A549 (cell line): Measurements from ENCODE around the gene ECHDC1. TPM values are rescaled to one million over a fixed set of nuclear protein-coding genes. Genes with fewer than 3 reads are reported as not detected.
"Not testable (repeated sequence)": the region's sequence is repeated elsewhere in the genome, so short reads cannot be mapped to it uniquely, and the experiment has no call there.

Experiments used
- ATAC-seq, 2 experiments: fragments of 200-7000 bp in 1 of 2; fragments of >200 bp in 1 of 2; cut with Nextera tagmentation in 1 of 2; cut with Tn5 transposase in 1 of 2; 3 replicates each; pipeline versions ENCODE4 v1.8.0 to v1.9.1; 2018 to 2020; ENCODE audit warnings: mild to moderate bottlenecking in 1 of 2, moderate library complexity in 1 of 2
- CTCF ChIA-PET: fragments of 300-600 bp; sonication (Branson Sonifier 250); formaldehyde crosslinking; extraction: SDS; loops from one replicate; lab custom pipeline; 2021; ENCODE audit warnings: antibody characterized with exemption, inconsistent platforms; lab: Yijun Ruan, JAX
- POLR2A ChIA-PET: fragments of 350-600 bp; formaldehyde crosslinking; extraction: SDS; loops from one replicate; lab custom pipeline; 2021; ENCODE audit warnings: antibody characterized with exemption, inconsistent platforms; lab: Yijun Ruan, JAX
- DNase-seq, 2 experiments: peaks; one replicate each; pipeline versions ENCODE4 v3.0.0 to v3.0.0-alpha.2; 2011 to 2016; ENCODE audit warnings: low read depth in 1 of 2, low spot score in 1 of 2
- FAIRE-seq: peaks from 2 replicates; lab custom pipeline; 2011; peaks lifted over from hg19 to GRCh38; lab: Jason Lieb, UNC
- H3K27ac ChIP-seq, 2 experiments: fragments of >200 bp; sonication (Bioruptor Twin); formaldehyde crosslinking; 3 replicates each; pipeline ENCODE4 v1.5.1; 2016 to 2017
- H3K4me1 ChIP-seq: fragments of >200 bp; sonication (Bioruptor Twin); formaldehyde crosslinking; 3 replicates; pipeline ENCODE4 v1.6.1; 2016
- H3K4me2 ChIP-seq: fragments of >200 bp; sonication (Bioruptor Twin); formaldehyde crosslinking; 3 replicates; pipeline ENCODE4 v1.6.1; 2016
- H3K4me3 ChIP-seq: fragments of >200 bp; sonication (Bioruptor Twin); formaldehyde crosslinking; 3 replicates; pipeline ENCODE4 v1.5.1; 2016
- H3K9me3 ChIP-seq: fragments of >200 bp; sonication (Bioruptor Twin); formaldehyde crosslinking; 3 replicates; pipeline ENCODE4 v1.6.1; 2016
- CBX8 ChIP-seq: fragments of 200-600 bp; sonication (generic); IDR thresholded peaks from 2 replicates; pipeline ENCODE4 v1.6.1; 2016
- CTCF ChIP-seq: fragments of >200 bp; sonication (Bioruptor Twin); formaldehyde crosslinking; IDR thresholded peaks from 3 replicates; pipeline ENCODE4 v1.5.1; 2016
- E2F6 ChIP-seq: IDR thresholded peaks from 2 replicates; pipeline ENCODE4 v1.6.1; 2012; ENCODE audit warnings: low read depth, borderline replicate concordance
- HDAC2 ChIP-seq: fragments of 200-600 bp; sonication (generic); IDR thresholded peaks from 2 replicates; pipeline ENCODE4 v1.6.1; 2016
- HEYL ChIP-seq: fragments of 250-450 bp; sonication (Bioruptor Pico); IDR thresholded peaks from 2 replicates; pipeline ENCODE4 v1.8.0; 2021; ENCODE audit warnings: mild to moderate bottlenecking, moderate library complexity
- HMGXB4 ChIP-seq: fragments of 250-450 bp; sonication (Bioruptor Pico); IDR thresholded peaks from 2 replicates; pipeline ENCODE4 v1.5.0; 2021; ENCODE audit warnings: mild to moderate bottlenecking, moderate library complexity, borderline replicate concordance
- HOXA7 ChIP-seq: fragments of 250-450 bp; sonication (Bioruptor Pico); IDR thresholded peaks from 2 replicates; pipeline ENCODE4 v1.5.0; 2020; ENCODE audit warnings: mild to moderate bottlenecking, moderate library complexity
- HOXB5 ChIP-seq: fragments of 250-450 bp; sonication (Bioruptor Pico); IDR thresholded peaks from 2 replicates; pipeline ENCODE4 v1.5.0; 2020; ENCODE audit warnings: mild to moderate bottlenecking, moderate library complexity
- JUNB ChIP-seq: fragments of >200 bp; sonication (Bioruptor Twin); formaldehyde crosslinking; IDR thresholded peaks from 2 replicates; pipeline ENCODE4 v1.6.1; 2016
- MYC ChIP-seq: IDR thresholded peaks from 2 replicates; pipeline ENCODE4 v1.6.1; 2012; ENCODE audit warnings: mild to moderate bottlenecking, inconsistent platforms, low read length, improper control_type of control experiment, borderline replicate concordance
- NFE2L2 ChIP-seq: fragments of 150-350 bp; conservative IDR thresholded peaks from 2 replicates; pipeline ENCODE4 v1.6.1; 2014; ENCODE audit warnings: low read length
- NPAS2 ChIP-seq: fragments of 250-450 bp; sonication (Bioruptor Pico); IDR thresholded peaks from 2 replicates; pipeline ENCODE4 v1.8.0; 2022; ENCODE audit warnings: mild to moderate bottlenecking, moderate library complexity, borderline replicate concordance
- RAD21 ChIP-seq, 2 experiments: fragments of >200 bp in 1 of 2; sonication (Bioruptor Twin) in 1 of 2; formaldehyde crosslinking in 1 of 2; IDR thresholded peaks in 1 of 2; conservative IDR thresholded peaks in 1 of 2; 2 replicates in 1 of 2; 3 replicates in 1 of 2; pipeline ENCODE4 v1.6.1; 2012 to 2018; ENCODE audit warnings: inconsistent platforms in 1 of 2
- SREBF2 ChIP-seq: fragments of 450-650 bp; IDR thresholded peaks from 2 replicates; pipeline ENCODE4 v1.6.1; 2014; ENCODE audit warnings: mild to moderate bottlenecking, moderate library complexity
- ZFP36 ChIP-seq: fragments of 450-650 bp; IDR thresholded peaks from 2 replicates; pipeline ENCODE4 v1.6.1; 2014; ENCODE audit warnings: borderline replicate concordance; ENCODE audit not compliant: partially characterized antibody
- ZSCAN20 ChIP-seq: fragments of 250-450 bp; sonication (Bioruptor Pico); IDR thresholded peaks from 2 replicates; pipeline ENCODE4 v1.8.0; 2022; ENCODE audit warnings: mild to moderate bottlenecking, moderate library complexity
- WGBS: methylation state at CpG from one replicate; pipeline ENCODE4 v1.1.6; 2017; ENCODE audit errors: missing lambda C conversion rate; 5-methylcytosine and 5-hydroxymethylcytosine counted together
- polyA plus RNA-seq, 4 experiments: library from polyadenylated mRNA; depleted of rRNA in 3 of 4; stranded (reverse); fragments of >200 nt; fragmentation: RNase III in 1 of 4; extraction: RNeasy Plus Mini Kit Qiagen cat#74134 plus additional on column Dnase treatment in 1 of 4; gene quantifications; 2 replicates in 3 of 4; 3 replicates in 1 of 4; pipeline ENCODE4 v1.2.3, GENCODE V29; 2011 to 2017

ECHDC1 gene
- polyA plus RNA-seq, 2 of the 4 experiments (the other 2 are of a cell fraction), result 53.4 to 64.3 TPM

GRCh38 chr6:127385668-127386430, 42.4 kb upstream of the ECHDC1 start:
- no peak for TF ChIP-seq RAD21 (conservative IDR thresholded peaks at IDR 0.05 in 1 of 2, IDR thresholded peaks at IDR 0.05 in 1 of 2)
- no peak for TF ChIP-seq HEYL (CRISPR knock-in tag)
- TF ChIP-seq, all 56 proteins: peak for 0
- H3K4me3 ChIP-seq, result no peak overlapping the region
- no peak for FAIRE-seq
- POLR2A ChIA-PET, result no interaction called here
- H3K9me3 ChIP-seq, result no peaks in the 10 kb centered on the region
- H3K4me1 ChIP-seq, result no peaks in the 10 kb centered on the region
- ATAC-seq, result no peak
- CTCF ChIA-PET, result no interaction called here
- H3K4me2 ChIP-seq, result no peak overlapping the region
- 82% methylated on average over 3 of the region's 3 CpGs for WGBS
- H3K27ac ChIP-seq, result no peak overlapping the region
- DNase-seq, result no peak

GRCh38 chr6:127384848-127385247, 41.4 kb upstream of the ECHDC1 start:
- ATAC-seq, H3K4me3 ChIP-seq, CTCF ChIA-PET, H3K9me3 ChIP-seq, H3K4me2 ChIP-seq, POLR2A ChIA-PET, H3K4me1 ChIP-seq, FAIRE-seq, H3K27ac ChIP-seq, DNase-seq: not testable (repeated sequence)
- WGBS, result 85% methylated on average over 2 of the region's 5 CpGs

- 69% methylated on average over 1 of the region's 1 CpG for WGBS
- Histone ChIP-seq H3K9me3 (no peaks in the 10 kb centered on the region), H3K27ac (no peak overlapping the region), H3K4me1 (no peaks in the 10 kb centered on the region), H3K4me2 (no peak overlapping the region), H3K4me3 (no peak overlapping the region)
- ChIA-PET POLR2A (no interaction called here), CTCF (no interaction called here)
- TF ChIP-seq CTCF (no peak), CBX8 (no peak), JUNB (no peak), HEYL (CRISPR knock-in tag) (no peak), ZSCAN20 (no peak), NPAS2 (CRISPR knock-in tag) (no peak), E2F6 (no peak), HDAC2 (no peak), NFE2L2 (no peak), HOXA7 (CRISPR knock-in tag) (no peak), SREBF2 (no peak), HMGXB4 (CRISPR knock-in tag) (no peak), ZFP36 (no peak), MYC (no peak), HOXB5 (CRISPR knock-in tag) (no peak)
- FAIRE-seq (no peak), ATAC-seq (no peak), DNase-seq (no peak)
Measured at GRCh38 chr6:127383988-127384387, 40.6 kb upstream of the ECHDC1 start.
